Endothelial cell of umbilical vein (primary cell): ENCODE results near the gene NDUFS6. TPM values are rescaled to one million over a fixed set of nuclear protein-coding genes. Genes with fewer than 3 reads are reported as not detected.

Experiments
- BruUV-seq: library from RNA; stranded (reverse); fragments of 400-500 nt; replicated peaks from 2 replicates; lab custom pipeline; 2021; lab: Mats Ljungman, UMichigan
- CTCF ChIA-PET: fragments of 300-600, 350-600 bp; sonication (Branson Sonifier 250); formaldehyde crosslinking; loops from one replicate; lab custom pipeline; 2021; ENCODE audit warnings: antibody characterized with exemption, inconsistent platforms; lab: Charles Lee
- POLR2A ChIA-PET: fragments of 300-600, 350-600 bp; sonication (Branson Sonifier 250); formaldehyde crosslinking; loops from one replicate; lab custom pipeline; 2021; ENCODE audit warnings: antibody characterized with exemption, inconsistent platforms; lab: Charles Lee
- DNase-seq: peaks from one replicate; pipeline ENCODE4 v3.0.0-alpha.2; 2011; ENCODE audit warnings: low read depth, low spot score
- FAIRE-seq: peaks from 2 replicates; lab custom pipeline; 2011; peaks lifted over from hg19 to GRCh38; lab: Jason Lieb, UNC
- H2AFZ ChIP-seq: 2 replicates; pipeline ENCODE4 v1.6.0; 2012; ENCODE audit warnings: low read depth, low read length, control low read depth, inconsistent platforms
- H3K27ac ChIP-seq: 2 replicates; pipeline ENCODE4 v1.5.1; 2011; ENCODE audit warnings: low read depth, mild to moderate bottlenecking, control low read depth, low read length, moderate library complexity; ENCODE audit not compliant: insufficient read depth
- H3K27me3 ChIP-seq, 2 experiments: 2 replicates each; pipeline versions ENCODE4 v1.6.0 to v1.6.1; 2011; ENCODE audit warnings: low read length in 2 of 2, mixed read lengths in 1 of 2; ENCODE audit not compliant: control insufficient read depth in 2 of 2, insufficient read depth in 2 of 2
- H3K36me3 ChIP-seq, 2 experiments: 2 replicates in 1 of 2; 3 replicates in 1 of 2; pipeline ENCODE4 v1.5.1; 2011; ENCODE audit warnings: low read length in 2 of 2, mild to moderate bottlenecking in 1 of 2, moderate library complexity in 1 of 2; ENCODE audit not compliant: control insufficient read depth in 2 of 2, insufficient read depth in 2 of 2; ENCODE audit errors: extremely low read depth in 1 of 2
- H3K4me1 ChIP-seq: 3 replicates; pipeline ENCODE4 v1.5.1; 2011; ENCODE audit warnings: mild to moderate bottlenecking, low read length; ENCODE audit not compliant: control insufficient read depth, insufficient read depth; ENCODE audit errors: extremely low read depth
- H3K4me2 ChIP-seq: 2 replicates; pipeline ENCODE4 v1.6.1; 2011; ENCODE audit warnings: low read length, control low read depth, mixed read lengths; ENCODE audit not compliant: insufficient read depth
- H3K4me3 ChIP-seq, 3 experiments: fragments of 200-600 bp in 1 of 3; sonication (generic), shearing (Covaris generic) in 1 of 3; replicated peaks in 1 of 3; 2 replicates each; pipeline ENCODE4 v1.5.1; 2011 to 2016; ENCODE audit warnings: control low read depth in 3 of 3, low read length in 3 of 3, mild to moderate bottlenecking in 2 of 3, inconsistent platforms in 1 of 3, low read depth in 1 of 3, moderate library complexity in 1 of 3; ENCODE audit not compliant: insufficient read depth in 1 of 3
- H3K79me2 ChIP-seq: 2 replicates; pipeline ENCODE4 v1.6.0; 2012; ENCODE audit warnings: low read length, inconsistent platforms; ENCODE audit not compliant: control insufficient read depth, insufficient read depth
- H3K9ac ChIP-seq: replicated peaks from 2 replicates; pipeline ENCODE3; 2011; ENCODE audit warnings: low read length, control low read depth; ENCODE audit not compliant: insufficient read depth; ENCODE audit errors: extremely low read depth
- H3K9me1 ChIP-seq: replicated peaks from 3 replicates; pipeline ENCODE4 v1.6.0; 2011; ENCODE audit warnings: mild to moderate bottlenecking, low read length; ENCODE audit not compliant: control insufficient read depth, insufficient read depth; ENCODE audit errors: extremely low read depth
- H3K9me3 ChIP-seq: replicated peaks from 2 replicates; pipeline ENCODE4 v1.5.1; 2012; ENCODE audit warnings: low read length, inconsistent platforms; ENCODE audit not compliant: control insufficient read depth, insufficient read depth
- H4K20me1 ChIP-seq: replicated peaks from 2 replicates; pipeline ENCODE3; 2011; ENCODE audit warnings: mild to moderate bottlenecking, low read length; ENCODE audit not compliant: control insufficient read depth, insufficient read depth; ENCODE audit errors: extremely low read depth
- EZH2 ChIP-seq: IDR thresholded peaks from 2 replicates; pipeline ENCODE4 v1.6.1; 2012; ENCODE audit warnings: borderline replicate concordance, low read depth, mild to moderate bottlenecking, moderate library complexity, low read length, inconsistent platforms; ENCODE audit not compliant: severe bottlenecking
- POLR2AphosphoS5 ChIP-seq: IDR thresholded peaks from 2 replicates; pipeline ENCODE4 v1.6.1; 2012; ENCODE audit warnings: low read depth, mild to moderate bottlenecking, control low read depth, low read length, moderate library complexity; ENCODE audit not compliant: insufficient read depth
- dilution Hi-C: fragments of 300-500 bp; cut with MboI; formaldehyde crosslinking; loops from one replicate; pipeline ENCODE4 v1.15.0; 2019; ENCODE audit warnings: low sequenced_read_pairs; ENCODE audit not compliant: extremely low pct_ligation_motif_present
- intact Hi-C: fragments of 100-400 bp; cut with micrococcal nuclease; formaldehyde crosslinking; loops from one replicate; pipeline ENCODE4 v1.10.0; 2022
- polyA plus RNA-seq, 4 experiments: library from polyadenylated mRNA; depleted of rRNA in 3 of 4; stranded (reverse) in 3 of 4; unstranded in 1 of 4; fragments of >200 nt; gene quantifications; 2 replicates each; pipeline versions ENCODE4 v1.2.1 to v1.2.3, GENCODE V29; 2011 to 2012; ENCODE audit warnings: missing spikeins in 1 of 4
- total RNA-seq: library from RNA; stranded (reverse); gene quantifications from 2 replicates; pipeline ENCODE4 v1.2.3, GENCODE V29; 2021

Gene NDUFS6
- total and polyA plus RNA-seq, 2 donors (not counting 3 experiments of a cell fraction or from before 2014, with no cell fraction given): 42.5 to 127 TPM

DNA sequence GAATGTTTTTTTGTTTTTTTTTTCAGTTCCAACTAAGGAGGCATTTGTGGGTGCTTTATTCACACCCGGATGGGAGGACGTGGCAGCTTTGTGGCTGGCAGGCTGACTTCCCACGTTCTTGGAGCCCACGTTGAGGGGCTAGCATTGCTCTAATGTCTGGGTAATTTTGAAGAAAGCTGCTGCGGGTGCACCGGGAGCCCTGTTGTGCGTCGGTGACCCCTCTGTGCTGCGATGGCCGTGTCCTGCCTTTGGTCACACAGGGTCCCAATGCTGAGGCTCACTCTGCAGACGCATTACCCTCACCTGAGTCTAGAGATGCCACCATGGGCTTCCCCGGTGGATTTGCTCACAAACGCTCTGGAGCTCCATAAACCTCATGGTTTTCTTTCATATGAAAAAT, 34.2 kb downstream of the NDUFS6 start:
- intact Hi-C loops: no loop called here
- Histone ChIP-seq H3K9me1 (no peaks in the 10 kb centered on the region), H3K27ac (no peak overlapping the region), H3K4me2 (no peak overlapping the region), H3K36me3 (no peaks in the 10 kb centered on the region), H3K79me2 (no peaks in the 10 kb centered on the region), H3K9me3 (no peaks in the 10 kb centered on the region), H2AFZ (no peak overlapping the region), H3K27me3 (no peaks in the 10 kb centered on the region), H3K4me1 (no peaks in the 10 kb centered on the region), H3K4me3 (no peak overlapping the region), H3K9ac (no peak overlapping the region), H4K20me1 (no peaks in the 10 kb centered on the region)
- FAIRE-seq (no peak), DNase-seq (no peak)
- BruUV-seq: no TSS peak
- dilution Hi-C loops: no loop called here
- POLR2A ChIA-PET: no interaction called here
- CTCF ChIA-PET: no interaction called here
- TF ChIP-seq POLR2AphosphoS5 (no peak), EZH2 (no peak)

DNA sequence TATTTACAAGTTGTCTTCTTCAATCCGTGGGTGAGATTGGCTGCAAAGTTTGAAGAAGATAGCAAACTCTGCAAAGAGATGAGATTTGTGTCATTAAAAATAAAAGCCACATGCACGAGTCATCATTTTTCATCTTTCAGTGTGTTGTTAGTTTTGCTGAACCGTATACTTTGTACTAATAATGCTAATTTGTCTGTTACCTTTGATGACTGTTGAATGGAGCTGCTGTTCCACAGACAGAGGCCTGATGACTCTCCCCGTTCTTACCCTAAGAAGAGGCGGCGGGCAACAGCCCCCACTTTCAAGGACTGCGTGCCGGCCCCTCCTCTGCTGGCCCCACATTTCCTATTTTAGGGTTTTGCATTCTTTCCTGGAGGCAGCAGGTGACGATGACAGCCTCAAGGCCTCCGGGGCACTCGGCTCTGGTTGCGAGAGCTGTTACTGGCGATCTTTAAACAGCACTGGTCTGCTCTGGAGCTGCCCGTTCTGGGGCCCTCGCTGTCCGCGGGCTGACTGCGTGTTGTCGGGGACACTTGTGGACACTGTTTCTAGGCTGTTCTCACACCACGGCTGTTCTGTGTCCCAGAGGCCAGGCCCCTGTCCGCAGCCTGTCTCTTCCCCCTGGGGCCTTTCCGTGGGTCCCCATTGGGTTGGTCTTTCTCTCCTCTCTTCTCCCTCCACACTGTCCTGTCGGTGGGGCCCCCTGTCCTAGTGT, 35.1 kb downstream of the NDUFS6 start:
- Histone ChIP-seq H3K36me3 (no peaks in the 10 kb centered on the region), H3K4me3 (no peak overlapping the region), H3K9me3 (no peaks in the 10 kb centered on the region), H3K27me3 (no peaks in the 10 kb centered on the region), H3K9me1 (no peaks in the 10 kb centered on the region), H3K4me2 (no peak overlapping the region), H3K79me2 (no peaks in the 10 kb centered on the region), H2AFZ (no peak overlapping the region), H3K27ac (no peak overlapping the region), H4K20me1 (no peaks in the 10 kb centered on the region), H3K4me1 (no peaks in the 10 kb centered on the region), H3K9ac (no peak overlapping the region)
- dilution Hi-C loops: no loop called here
- intact Hi-C loops: no loop called here
- FAIRE-seq (no peak), DNase-seq (no peak)
- POLR2A ChIA-PET: no interaction called here
- TF ChIP-seq EZH2: no peak
- BruUV-seq: no TSS peak
- CTCF ChIA-PET: no interaction called here
